GM18951 (cell line): Measurements from ENCODE around the gene PIP5KL1.

ENCODE experiments used
- POLR2A ChIP-seq: IDR thresholded peaks from 4 replicates; pipeline ENCODE4 v1.6.1; 2011; ENCODE audit warnings: mild to moderate bottlenecking; ENCODE audit not compliant: insufficient read length, insufficient read depth; ENCODE audit errors: extremely low read depth
- in situ Hi-C: fragments of 300-500 bp; cut with MboI; formaldehyde crosslinking; loops from one replicate; pipeline ENCODE4 v1.12.0; 2022; ENCODE audit warnings: low sequenced_read_pairs, mixed read lengths, inconsistent platforms; ENCODE audit not compliant: unreplicated experiment

PIP5KL1 gene

GRCh38 chr9:127928676-127929624, 1.6 kb downstream of the PIP5KL1 start:
- TF ChIP-seq POLR2A, result no peak
- in situ Hi-C loops, result no loop called here

GRCh38 chr9:127927988-127928675, 2.4 kb downstream of the PIP5KL1 start:
- in situ Hi-C loops, result no loop called here
- TF ChIP-seq POLR2A, result no peak

GRCh38 chr9:127927201-127927987, 3.2 kb downstream of the PIP5KL1 start:
- in situ Hi-C loops, result no loop called here

GRCh38 chr9:127926906-127927200, 3.7 kb downstream of the PIP5KL1 start:
- in situ Hi-C loops, result no loop called here
- no peak for TF ChIP-seq POLR2A

More at GRCh38 chr9:127927201-127927987, 3.2 kb downstream of the PIP5KL1 start:
- no peak for TF ChIP-seq POLR2A

- in situ Hi-C loops, result no loop called here
- no peak for TF ChIP-seq POLR2A
Measured at GRCh38 chr9:127925959-127926905, 4.3 kb downstream of the PIP5KL1 start.

- no peak for TF ChIP-seq POLR2A
- in situ Hi-C loops, result no loop called here
Measured at GRCh38 chr9:127924736-127925444, 5.7 kb downstream of the PIP5KL1 start.

GRCh38 chr9:127923771-127924170, 6.8 kb downstream of the PIP5KL1 start:
- in situ Hi-C loops, result no loop called here
- TF ChIP-seq POLR2A, result no peak

- TF ChIP-seq POLR2A, result no peak
- in situ Hi-C loops, result no loop called here
Measured at GRCh38 chr9:127923046-127923445, 7.5 kb downstream of the PIP5KL1 start.

GRCh38 chr9:127921557-127922120, 8.9 kb downstream of the PIP5KL1 start:
- TF ChIP-seq POLR2A, result no peak
- in situ Hi-C loops, result no loop called here

GRCh38 chr9:127920794-127921193, 9.8 kb downstream of the PIP5KL1 start:
- no peak for TF ChIP-seq POLR2A
- in situ Hi-C loops, result no loop called here

GRCh38 chr9:127919253-127919815, 11.2 kb downstream of the PIP5KL1 start:
- in situ Hi-C loops, result loop anchor here (10.0 kb wide), 1 partner anchor 185 kb away; the partner anchor contains the start of gene TOR2A
- no peak for TF ChIP-seq POLR2A
